Measurements from ENCODE around the gene DERA.

DNA sequence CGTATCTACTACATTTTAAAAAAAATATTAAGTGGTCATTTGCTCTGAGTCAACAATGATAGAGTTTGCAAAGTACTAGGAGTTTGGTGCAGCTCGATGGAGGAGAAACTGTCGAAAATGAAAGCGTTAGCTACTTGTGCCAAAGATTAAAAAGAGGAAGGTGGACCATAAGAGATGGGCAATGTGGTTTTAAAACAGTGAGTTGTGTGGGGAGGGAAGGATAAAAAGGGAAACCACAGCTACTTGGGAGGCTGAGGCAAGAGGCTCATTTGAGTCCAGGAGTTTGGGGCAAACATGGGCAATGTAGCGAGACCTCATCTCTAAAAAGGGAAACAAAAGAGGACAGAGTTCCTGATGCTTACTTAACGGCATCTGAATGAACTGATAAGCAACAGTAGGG, 47.1 kb upstream of the DERA start:
- TF ChIP-seq, protein P1, sequence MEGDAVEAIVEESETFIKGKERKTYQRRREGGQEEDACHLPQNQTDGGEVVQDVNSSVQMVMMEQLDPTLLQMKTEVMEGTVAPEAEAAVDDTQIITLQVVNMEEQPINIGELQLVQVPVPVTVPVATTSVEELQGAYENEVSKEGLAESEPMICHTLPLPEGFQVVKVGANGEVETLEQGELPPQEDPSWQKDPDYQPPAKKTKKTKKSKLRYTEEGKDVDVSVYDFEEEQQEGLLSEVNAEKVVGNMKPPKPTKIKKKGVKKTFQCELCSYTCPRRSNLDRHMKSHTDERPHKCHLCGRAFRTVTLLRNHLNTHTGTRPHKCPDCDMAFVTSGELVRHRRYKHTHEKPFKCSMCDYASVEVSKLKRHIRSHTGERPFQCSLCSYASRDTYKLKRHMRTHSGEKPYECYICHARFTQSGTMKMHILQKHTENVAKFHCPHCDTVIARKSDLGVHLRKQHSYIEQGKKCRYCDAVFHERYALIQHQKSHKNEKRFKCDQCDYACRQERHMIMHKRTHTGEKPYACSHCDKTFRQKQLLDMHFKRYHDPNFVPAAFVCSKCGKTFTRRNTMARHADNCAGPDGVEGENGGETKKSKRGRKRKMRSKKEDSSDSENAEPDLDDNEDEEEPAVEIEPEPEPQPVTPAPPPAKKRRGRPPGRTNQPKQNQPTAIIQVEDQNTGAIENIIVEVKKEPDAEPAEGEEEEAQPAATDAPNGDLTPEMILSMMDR (IDR thresholded peaks at IDR 0.05) = no peak
- TF ChIP-seq EZH2 (IDR thresholded peaks at IDR 0.05) (no peak), EZH2phosphoT487 (IDR thresholded peaks at IDR 0.05) (no peak)
